SU-DHL-6 (cell line): ENCODE results near the gene GNG7.

Experiments used
- H2AFZ ChIP-seq: fragments of 200-600 bp; sonication (generic); 2 replicates; pipeline ENCODE4 v1.6.1; 2014; ENCODE audit warnings: low read depth, mild to moderate bottlenecking, moderate library complexity, mixed read lengths, antibody characterized with exemption, low read length; ENCODE audit not compliant: severe bottlenecking
- H3F3A ChIP-seq: fragments of 200-600 bp; shearing (Covaris generic); 2 replicates; pipeline ENCODE4 v1.6.0; 2016; ENCODE audit warnings: antibody characterized with exemption, mild to moderate bottlenecking; ENCODE audit not compliant: insufficient read depth
- H3K27ac ChIP-seq: fragments of 200-600 bp; sonication (generic); 2 replicates; pipeline ENCODE4 v1.5.1; 2016; ENCODE audit warnings: low read depth, mild to moderate bottlenecking, low read length, moderate library complexity, mixed read lengths
- H3K27me3 ChIP-seq: fragments of 200-600 bp; sonication (generic), shearing (Covaris generic); 2 replicates; pipeline ENCODE4 v1.6.0; 2014; ENCODE audit warnings: mild to moderate bottlenecking, low read length
- H3K36me3 ChIP-seq: fragments of 200-600 bp; sonication (generic); 2 replicates; pipeline ENCODE4 v1.6.1; 2014; ENCODE audit warnings: mild to moderate bottlenecking, low read length, mixed read lengths
- H3K4me2 ChIP-seq: fragments of 300-600, 200-600 bp; shearing (Covaris generic), sonication (generic); 2 replicates; pipeline ENCODE4 v1.6.0; 2014; ENCODE audit warnings: low read length, low read depth, mild to moderate bottlenecking; ENCODE audit not compliant: poor library complexity, severe bottlenecking
- H3K4me3 ChIP-seq: fragments of 200-600 bp; sonication (generic); 2 replicates; pipeline ENCODE4 v1.5.1; 2014; ENCODE audit warnings: antibody characterized with exemption, low read length, mild to moderate bottlenecking, mixed read lengths; ENCODE audit not compliant: insufficient read depth, poor library complexity, severe bottlenecking
- H3K79me2 ChIP-seq: fragments of 200-600 bp; sonication (generic); 2 replicates; pipeline ENCODE4 v1.6.1; 2014; ENCODE audit warnings: mild to moderate bottlenecking, low read length, moderate library complexity; ENCODE audit not compliant: insufficient read depth
- H3K9ac ChIP-seq: fragments of 200-600 bp; sonication (generic); 2 replicates; pipeline ENCODE4 v1.7.0; 2014; ENCODE audit warnings: mild to moderate bottlenecking, low read length
- H3K9me2 ChIP-seq: fragments of 200-600 bp; sonication (generic); replicated peaks from 2 replicates; pipeline ENCODE4 v1.6.1; 2014; ENCODE audit warnings: low read length; ENCODE audit not compliant: insufficient read depth
- H3K9me3 ChIP-seq: fragments of 200-600 bp; sonication (generic); 2 replicates; pipeline ENCODE4 v1.6.1; 2014; ENCODE audit warnings: low read length, mixed read lengths; ENCODE audit not compliant: insufficient read depth
- H4K20me1 ChIP-seq: fragments of 200-600 bp; sonication (generic); 2 replicates; pipeline ENCODE4 v1.6.1; 2014; ENCODE audit warnings: low read depth, mild to moderate bottlenecking, antibody characterized with exemption, low read length, moderate library complexity, mixed read lengths
- EZH2phosphoT487 ChIP-seq: fragments of 200-600 bp; sonication (generic), shearing (Covaris generic); conservative IDR thresholded peaks from 2 replicates; pipeline ENCODE4 v1.6.1; 2018; ENCODE audit warnings: mild to moderate bottlenecking, antibody characterized with exemption, low read length, moderate library complexity, mixed read lengths
- TF ChIP-seq, protein P1 (sequence below): fragments of 200-600 bp; sonication (generic); IDR thresholded peaks from one replicate; pipeline ENCODE4 v1.5.1; 2017; ENCODE audit warnings: antibody characterized with exemption, mild to moderate bottlenecking, low read length, moderate library complexity; ENCODE audit not compliant: insufficient read depth, poor library complexity, severe bottlenecking

GNG7 gene

DNA sequence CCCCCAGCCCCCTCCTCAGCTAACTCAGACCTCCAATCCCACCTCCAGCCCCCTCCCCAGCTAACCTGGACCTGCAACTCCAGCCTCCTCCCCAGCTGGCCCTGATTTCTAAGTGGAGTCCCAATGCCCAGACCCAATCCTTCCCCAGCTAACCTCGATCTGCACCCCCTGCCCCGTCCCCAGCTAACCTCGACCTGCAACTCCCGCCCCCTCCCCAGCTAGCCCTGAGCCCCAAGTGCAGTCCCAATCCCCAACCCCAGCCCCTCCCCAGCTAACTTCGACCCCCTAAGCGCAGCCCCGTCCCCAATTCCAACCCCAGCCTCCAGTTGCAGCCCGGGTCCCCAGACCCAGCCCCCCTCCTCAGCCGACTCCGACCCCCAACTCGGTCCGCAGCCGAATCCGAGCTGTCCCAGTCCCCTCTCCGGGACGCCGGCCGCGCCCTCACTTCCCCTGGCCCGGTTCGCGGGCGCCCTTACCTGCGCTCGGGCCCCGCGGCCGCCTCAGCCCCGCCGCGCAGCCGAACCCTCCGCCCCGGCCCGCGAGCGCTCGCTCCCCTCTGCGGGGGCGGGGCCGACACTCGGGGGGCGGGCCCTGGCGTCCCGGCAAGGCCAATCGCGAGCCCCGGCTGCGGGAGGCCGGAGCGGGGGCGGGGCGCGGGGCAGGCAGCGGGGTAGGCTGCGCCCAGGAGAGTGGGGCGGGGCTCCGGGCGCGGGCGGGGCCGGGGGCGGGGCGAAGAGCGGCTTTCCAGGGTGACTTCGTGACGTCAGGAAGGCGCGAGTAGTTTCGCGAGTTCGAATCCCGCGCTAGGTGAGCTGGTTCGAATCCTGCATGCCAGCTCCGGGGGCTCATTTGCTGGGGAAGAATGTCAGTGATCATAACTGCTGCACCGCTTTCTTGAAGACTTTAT lies at the start of gene GNG7:
Gene GNG7 (minus strand): TSS at position 525 of the 907 bp plus-strand sequence. CDS start 182,006 bp downstream, outside the sequence.
- Histone ChIP-seq H3K36me3 (no peaks in the 10 kb centered on the region), H3K4me2 (peak within 1 kb of the TSS; percentile 74), H3K27me3 (no peaks in the 10 kb centered on the region), H3F3A (peaks cover 28% of the 10 kb centered on the region), H3K9ac (peak within 1 kb of the TSS; percentile 49), H2AFZ (no peak within 1 kb of the TSS), H3K79me2 (no peaks in the 10 kb centered on the region), H3K9me3 (no peaks in the 10 kb centered on the region), H4K20me1 (no peaks in the 10 kb centered on the region), H3K4me3 (peak within 1 kb of the TSS; percentile 59), H3K27ac (no peak within 1 kb of the TSS), H3K9me2 (no peaks in the 10 kb centered on the region)
- TF ChIP-seq EZH2phosphoT487, result no peak
- TF ChIP-seq, protein P1, sequence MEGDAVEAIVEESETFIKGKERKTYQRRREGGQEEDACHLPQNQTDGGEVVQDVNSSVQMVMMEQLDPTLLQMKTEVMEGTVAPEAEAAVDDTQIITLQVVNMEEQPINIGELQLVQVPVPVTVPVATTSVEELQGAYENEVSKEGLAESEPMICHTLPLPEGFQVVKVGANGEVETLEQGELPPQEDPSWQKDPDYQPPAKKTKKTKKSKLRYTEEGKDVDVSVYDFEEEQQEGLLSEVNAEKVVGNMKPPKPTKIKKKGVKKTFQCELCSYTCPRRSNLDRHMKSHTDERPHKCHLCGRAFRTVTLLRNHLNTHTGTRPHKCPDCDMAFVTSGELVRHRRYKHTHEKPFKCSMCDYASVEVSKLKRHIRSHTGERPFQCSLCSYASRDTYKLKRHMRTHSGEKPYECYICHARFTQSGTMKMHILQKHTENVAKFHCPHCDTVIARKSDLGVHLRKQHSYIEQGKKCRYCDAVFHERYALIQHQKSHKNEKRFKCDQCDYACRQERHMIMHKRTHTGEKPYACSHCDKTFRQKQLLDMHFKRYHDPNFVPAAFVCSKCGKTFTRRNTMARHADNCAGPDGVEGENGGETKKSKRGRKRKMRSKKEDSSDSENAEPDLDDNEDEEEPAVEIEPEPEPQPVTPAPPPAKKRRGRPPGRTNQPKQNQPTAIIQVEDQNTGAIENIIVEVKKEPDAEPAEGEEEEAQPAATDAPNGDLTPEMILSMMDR, result no peak

DNA sequence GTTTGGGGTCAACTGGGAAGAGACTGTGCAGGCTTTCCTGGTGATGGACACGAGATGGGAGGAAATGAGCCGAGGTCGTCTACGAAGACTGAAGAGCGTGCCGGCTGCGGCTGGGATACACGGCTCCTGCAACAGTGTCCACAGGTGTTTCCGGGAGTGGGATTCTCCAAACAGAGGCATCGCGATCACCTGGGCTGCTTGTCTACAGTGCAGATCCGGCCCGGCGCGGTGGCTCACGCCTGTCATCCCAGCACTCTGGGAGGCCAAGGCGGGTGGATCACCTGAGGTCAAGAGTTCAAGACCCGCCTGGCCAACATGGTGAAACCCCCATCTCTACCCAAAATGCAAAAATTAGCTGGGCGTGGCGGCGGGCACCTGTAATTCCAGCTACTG lies 48.9 kb upstream of the GNG7 start:
- H3K36me3 ChIP-seq, result no peaks in the 10 kb centered on the region
- H3K4me3 ChIP-seq, result no peak overlapping the region
- H2AFZ ChIP-seq, result no peak overlapping the region
- no peaks in the 10 kb centered on the region for H4K20me1 ChIP-seq
- no peaks in the 10 kb centered on the region for H3K79me2 ChIP-seq
- TF ChIP-seq EZH2phosphoT487, result no peak
- TF ChIP-seq, protein P1, result no peak
- no peaks in the 10 kb centered on the region for H3K9me3 ChIP-seq
- no peak overlapping the region for H3K9ac ChIP-seq
- H3K9me2 ChIP-seq, result no peaks in the 10 kb centered on the region
- no peaks in the 10 kb centered on the region for H3K27me3 ChIP-seq
- no peak overlapping the region for H3K4me2 ChIP-seq
- no peaks in the 10 kb centered on the region for H3F3A ChIP-seq
- no peak overlapping the region for H3K27ac ChIP-seq

DNA sequence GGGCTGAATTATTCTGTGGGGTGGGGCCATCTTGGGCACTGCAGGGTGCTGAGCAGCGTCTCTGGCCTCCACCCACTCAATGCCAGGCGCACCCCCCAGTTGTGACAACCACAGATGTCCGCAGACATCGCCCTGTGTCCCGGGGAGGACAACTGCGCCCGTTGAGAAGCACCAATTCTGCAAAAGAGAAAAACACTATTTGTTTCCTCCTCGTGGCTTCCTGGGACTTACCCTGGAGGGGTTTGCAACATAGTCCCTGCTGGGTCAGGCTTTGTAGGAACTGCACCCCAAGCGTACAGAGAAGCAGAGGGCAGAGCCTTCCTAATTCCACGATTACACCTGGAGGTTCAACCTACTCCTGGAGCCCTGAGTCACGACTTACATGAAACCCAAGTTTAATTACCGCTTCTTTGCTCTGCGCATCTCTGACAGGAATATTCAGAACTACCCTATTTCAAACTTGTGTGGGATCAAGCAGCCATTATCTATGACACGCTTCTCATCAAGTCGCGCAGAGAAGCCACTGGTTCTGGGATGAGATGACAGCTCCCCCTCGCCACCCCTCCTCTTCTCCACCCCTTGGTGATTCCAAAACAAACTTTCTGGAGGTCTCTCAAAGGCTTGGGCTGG lies 48.4 kb upstream of the GNG7 start:
- Histone ChIP-seq H3K27me3 (no peaks in the 10 kb centered on the region), H3K27ac (no peak overlapping the region), H3F3A (no peaks in the 10 kb centered on the region), H4K20me1 (no peaks in the 10 kb centered on the region), H3K9ac (no peak overlapping the region), H2AFZ (no peak overlapping the region), H3K4me3 (no peak overlapping the region), H3K79me2 (no peaks in the 10 kb centered on the region), H3K9me2 (no peaks in the 10 kb centered on the region), H3K9me3 (no peaks in the 10 kb centered on the region), H3K4me2 (no peak overlapping the region), H3K36me3 (no peaks in the 10 kb centered on the region)
- TF ChIP-seq, protein P1, result no peak
- TF ChIP-seq EZH2phosphoT487, result no peak
